GM12875 (cell line): ENCODE measurements around the gene VTI1A.
"Not testable (repeated sequence)": the region's sequence is repeated elsewhere in the genome, so short reads cannot be mapped to it uniquely, and the experiment has no call there.

Source experiments
- H3K4me3 ChIP-seq: one replicate; pipeline ENCODE4 v1.5.1; 2011; ENCODE audit warnings: low read depth, low read length, control low read depth
- CTCF ChIP-seq: IDR thresholded peaks from 2 replicates; pipeline ENCODE4 v1.5.1; 2011; ENCODE audit warnings: low read depth, mild to moderate bottlenecking, control low read depth, inconsistent platforms, low read length, moderate library complexity, borderline replicate concordance; ENCODE audit not compliant: insufficient read depth

VTI1A gene

DNA sequence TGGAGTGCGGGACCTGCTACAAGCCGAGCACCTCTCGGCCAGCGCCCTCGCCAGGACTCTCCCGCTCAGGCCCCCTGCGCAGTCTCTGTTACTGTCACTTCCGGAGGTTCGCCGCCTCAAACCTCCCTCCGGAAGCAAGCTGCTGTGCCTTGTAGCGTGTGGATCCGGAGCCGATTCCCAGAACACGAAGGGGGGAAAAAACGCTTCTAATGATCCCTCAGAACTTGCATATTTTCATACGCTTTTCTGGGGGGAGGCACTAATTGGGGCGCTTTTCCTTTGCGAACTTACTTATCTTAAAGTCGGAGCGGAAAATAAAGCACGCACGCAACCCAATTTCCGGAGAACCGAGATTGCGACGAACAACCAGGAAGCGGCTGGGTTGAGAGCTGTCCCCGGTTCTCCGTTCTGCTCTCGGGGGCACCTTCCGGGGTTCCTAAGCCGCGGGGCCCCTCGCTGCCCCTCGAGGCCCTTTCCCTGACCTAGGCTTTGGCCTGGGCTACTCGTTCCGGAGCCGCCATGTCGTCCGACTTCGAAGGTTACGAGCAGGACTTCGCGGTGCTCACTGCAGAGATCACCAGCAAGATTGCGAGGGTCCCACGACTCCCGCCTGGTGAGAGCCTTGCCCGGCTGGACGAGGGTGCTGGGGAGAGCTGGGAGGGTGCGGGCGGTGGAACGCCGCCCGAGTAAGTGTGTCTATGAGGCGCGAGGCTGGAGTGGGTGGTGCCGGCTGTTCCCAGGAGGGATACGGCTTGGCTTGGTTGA, at the start of gene VTI1A, which contains the start of gene ZDHHC6:
Gene VTI1A, plus strand, starts transcription at position 361 of the 765 bp plus-strand sequence. Its CDS starts 159 bp downstream, at position 520.
Gene ZDHHC6, minus strand, starts transcription at position 60 of the 765 bp plus-strand sequence. CDS start 1,478 bp downstream, outside the sequence.
- peak within 1 kb of the TSS; percentile 100 for H3K4me3 ChIP-seq
- peak; percentile 36; the same call in 1 of the 2 replicates for TF ChIP-seq CTCF

- no peak overlapping the region for H3K4me3 ChIP-seq
- TF ChIP-seq CTCF, result no peak
Measured at GRCh38 chr10:112397592-112397991, 49.4 kb upstream of the VTI1A start.

DNA sequence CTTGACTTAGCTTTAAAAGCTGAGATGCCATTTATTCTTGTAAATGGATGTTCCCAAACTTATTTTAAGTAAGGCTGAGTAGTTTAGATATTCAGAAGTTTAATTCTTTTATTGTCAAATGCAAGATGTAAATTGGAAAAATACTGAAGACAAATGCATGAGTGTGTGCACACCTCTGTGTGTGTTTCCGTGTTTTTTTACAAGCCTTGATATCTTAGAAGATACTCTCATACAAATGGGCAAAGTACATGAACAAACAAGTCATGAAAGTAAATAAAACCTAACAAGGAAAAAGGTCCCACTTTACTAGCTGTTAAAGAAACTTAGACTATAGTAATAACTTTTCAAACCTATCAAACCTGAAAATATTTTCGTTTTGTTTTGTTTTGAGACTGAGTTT, 44.1 kb upstream of the VTI1A start:
- no peak overlapping the region for H3K4me3 ChIP-seq
- no peak for TF ChIP-seq CTCF

- TF ChIP-seq CTCF, result no peak
- no peak overlapping the region for H3K4me3 ChIP-seq
Measured at GRCh38 chr10:112404617-112405016, 42.4 kb upstream of the VTI1A start.

- not testable (repeated sequence) for H3K4me3 ChIP-seq
Measured at GRCh38 chr10:112406806-112407205, 40.2 kb upstream of the VTI1A start.

DNA sequence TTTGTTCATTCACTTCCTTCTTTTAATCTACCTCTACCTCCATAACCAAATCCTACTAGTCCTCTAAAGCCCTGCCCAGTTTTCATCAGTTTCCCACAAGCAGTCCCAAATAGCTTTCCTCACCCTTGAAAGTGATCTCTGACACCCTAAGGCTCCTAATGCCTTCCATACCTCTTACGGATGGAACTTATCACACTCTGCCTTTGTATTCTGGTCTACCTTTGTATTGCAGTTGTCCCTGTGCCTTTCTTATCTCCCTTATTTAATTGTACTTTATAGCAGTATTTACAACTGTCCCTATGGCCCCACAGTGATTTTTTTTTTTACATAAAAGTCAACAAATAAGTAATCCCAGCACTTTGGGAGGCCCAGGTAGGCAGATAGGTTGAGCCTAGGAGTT, 39.3 kb upstream of the VTI1A start:
- TF ChIP-seq CTCF, result no peak
- H3K4me3 ChIP-seq, result no peak overlapping the region

DNA sequence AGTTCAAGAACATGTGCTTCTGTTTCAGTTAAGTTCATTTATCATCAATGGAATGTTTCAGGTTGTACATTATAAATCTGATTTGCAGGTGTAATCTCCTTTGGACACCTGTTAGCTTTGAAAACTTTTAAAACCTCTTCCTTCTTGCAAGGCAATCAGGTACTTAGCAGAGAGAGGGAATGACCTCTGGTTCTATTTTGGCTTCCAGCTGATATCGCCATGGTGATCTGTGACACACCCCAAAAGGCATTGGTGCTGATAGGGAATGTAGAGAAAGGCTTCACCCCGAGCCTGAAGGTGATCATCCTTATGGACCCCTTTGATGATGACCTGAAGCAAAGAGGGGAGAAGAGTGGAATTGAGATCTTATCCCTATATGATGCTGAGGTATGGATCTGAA, 37.7 kb upstream of the VTI1A start:
- TF ChIP-seq CTCF, result no peak
- no peak overlapping the region for H3K4me3 ChIP-seq
